ENCODE data around the gene FBXL7.

FBXL7 gene

GRCh38 chr5:15707631-15708030 lies 207.7 kb downstream of the FBXL7 start:
- TF ChIP-seq ZFX (IDR thresholded peaks at IDR 0.05) (no peak), CTCF (conservative IDR thresholded peaks at IDR 0.05) (no peak)
- H3K27ac ChIP-seq = no peak overlapping the region

GRCh38 chr5:15711892-15712291 lies 211.9 kb downstream of the FBXL7 start:
- H3K27ac ChIP-seq = no peak overlapping the region
- TF ChIP-seq CTCF (conservative IDR thresholded peaks at IDR 0.05) (no peak), ZFX (IDR thresholded peaks at IDR 0.05) (no peak)

GRCh38 chr5:15715535-15715934 lies 215.6 kb downstream of the FBXL7 start:
- H3K27ac ChIP-seq = no peak overlapping the region
- TF ChIP-seq ZFX (IDR thresholded peaks at IDR 0.05) (no peak), CTCF (conservative IDR thresholded peaks at IDR 0.05) (no peak)

GRCh38 chr5:15715967-15716366 lies 216.0 kb downstream of the FBXL7 start:
- TF ChIP-seq CTCF (conservative IDR thresholded peaks at IDR 0.05) (no peak), ZFX (IDR thresholded peaks at IDR 0.05) (no peak)
- H3K27ac ChIP-seq = no peak overlapping the region

- TF ChIP-seq CTCF (conservative IDR thresholded peaks at IDR 0.05) = no peak
- TF ChIP-seq ZFX (IDR thresholded peaks at IDR 0.05) = no peak
- H3K27ac ChIP-seq = no peak overlapping the region
Observed at GRCh38 chr5:15717001-15717400, 217.0 kb downstream of the FBXL7 start.

- TF ChIP-seq ZFX (IDR thresholded peaks at IDR 0.05) = no peak
- no peak for TF ChIP-seq CTCF (conservative IDR thresholded peaks at IDR 0.05)
- H3K27ac ChIP-seq = no peak overlapping the region
Observed at GRCh38 chr5:15718421-15719179, 218.6 kb downstream of the FBXL7 start.

- TF ChIP-seq CTCF (conservative IDR thresholded peaks at IDR 0.05) = no peak
- no peak for TF ChIP-seq ZFX (IDR thresholded peaks at IDR 0.05)
- H3K27ac ChIP-seq = no peak overlapping the region; the same call in 1 of the 2 replicates
Observed at GRCh38 chr5:15719784-15720183, 219.8 kb downstream of the FBXL7 start.

Data from C4-2B (cell line).